Breast epithelium (tissue), 4 donors: ENCODE results near the gene CYP26A1. TPM values are rescaled to one million over a fixed set of nuclear protein-coding genes. Genes with fewer than 3 reads are reported as not detected.
A peak's percentile ranks its signal among the peaks of the same experiment; 100 is the strongest.

ENCODE experiments used
- DNase-seq, 2 donors: peaks; one replicate each; pipeline ENCODE4 v3.0.0-alpha.2; 2019; ENCODE audit warnings: low spot score in 2 of 2
- H3K27ac ChIP-seq, 2 donors: fragments of 200-600 bp; sonication (generic) in 1 of 2; one replicate each; pipeline ENCODE4 v1.5.1; 2016 to 2019; ENCODE audit warnings: mild to moderate bottlenecking in 1 of 2
- H3K27me3 ChIP-seq, 2 donors: fragments of 200-600 bp; sonication (generic) in 1 of 2; one replicate each; pipeline versions ENCODE4 v1.5.1 to v1.6.0; 2017 to 2019; ENCODE audit warnings: control low read depth in 1 of 2, mild to moderate bottlenecking in 1 of 2
- H3K36me3 ChIP-seq: fragments of 200-600 bp; one replicate; pipeline ENCODE4 v1.5.1; 2019
- H3K4me1 ChIP-seq, 2 donors: fragments of 200-600 bp; sonication (generic); one replicate each; pipeline ENCODE4 v1.5.1; 2016 to 2019; ENCODE audit warnings: control low read depth in 1 of 2
- H3K4me3 ChIP-seq, 3 donors: fragments of 200-600 bp; sonication (generic); 1 replicate in 2 of 3; 2 replicates in 1 of 3; pipeline ENCODE4 v1.5.1; 2016 to 2019; ENCODE audit warnings: mild to moderate bottlenecking in 3 of 3, moderate library complexity in 2 of 3
- H3K9me3 ChIP-seq, 2 donors: fragments of 200-600 bp; sonication (generic) in 1 of 2; one replicate each; pipeline ENCODE4 v1.5.1; 2016 to 2019; ENCODE audit warnings: control low read depth in 1 of 2
- POLR2A ChIP-seq: fragments of 450-650 bp; IDR thresholded peaks from one replicate; pipeline ENCODE4 v1.6.1; 2016; ENCODE audit warnings: antibody characterized with exemption, mild to moderate bottlenecking, moderate library complexity
- POLR2AphosphoS5 ChIP-seq, 3 donors: sonication (generic); formaldehyde crosslinking; IDR thresholded peaks; one replicate each; pipeline ENCODE4 v1.6.1; 2017; ENCODE audit warnings: antibody characterized with exemption in 3 of 3
- intact Hi-C: fragments of 100-400 bp; cut with DNase I; formaldehyde crosslinking; loops from one replicate; pipeline ENCODE4 v1.15.1; 2023; ENCODE audit warnings: low total_unique reads
- total RNA-seq, 3 donors: library from RNA; depleted of rRNA; stranded (reverse); fragments of >200 nt; gene quantifications; one replicate each; pipeline ENCODE4 v1.1.0, GENCODE V29; 2016
- TF ChIP-seq, protein P1 (sequence below), 3 donors: fragments of 450-650 bp; IDR thresholded peaks; one replicate each; pipeline ENCODE4 v1.5.1; 2016 to 2017; ENCODE audit warnings: antibody characterized with exemption in 3 of 3, mild to moderate bottlenecking in 3 of 3, moderate library complexity in 3 of 3

CYP26A1 gene
- total RNA-seq, 3 donors from 2014 or later = 0.33 to 2.3 TPM; not detected in 1

DNA sequence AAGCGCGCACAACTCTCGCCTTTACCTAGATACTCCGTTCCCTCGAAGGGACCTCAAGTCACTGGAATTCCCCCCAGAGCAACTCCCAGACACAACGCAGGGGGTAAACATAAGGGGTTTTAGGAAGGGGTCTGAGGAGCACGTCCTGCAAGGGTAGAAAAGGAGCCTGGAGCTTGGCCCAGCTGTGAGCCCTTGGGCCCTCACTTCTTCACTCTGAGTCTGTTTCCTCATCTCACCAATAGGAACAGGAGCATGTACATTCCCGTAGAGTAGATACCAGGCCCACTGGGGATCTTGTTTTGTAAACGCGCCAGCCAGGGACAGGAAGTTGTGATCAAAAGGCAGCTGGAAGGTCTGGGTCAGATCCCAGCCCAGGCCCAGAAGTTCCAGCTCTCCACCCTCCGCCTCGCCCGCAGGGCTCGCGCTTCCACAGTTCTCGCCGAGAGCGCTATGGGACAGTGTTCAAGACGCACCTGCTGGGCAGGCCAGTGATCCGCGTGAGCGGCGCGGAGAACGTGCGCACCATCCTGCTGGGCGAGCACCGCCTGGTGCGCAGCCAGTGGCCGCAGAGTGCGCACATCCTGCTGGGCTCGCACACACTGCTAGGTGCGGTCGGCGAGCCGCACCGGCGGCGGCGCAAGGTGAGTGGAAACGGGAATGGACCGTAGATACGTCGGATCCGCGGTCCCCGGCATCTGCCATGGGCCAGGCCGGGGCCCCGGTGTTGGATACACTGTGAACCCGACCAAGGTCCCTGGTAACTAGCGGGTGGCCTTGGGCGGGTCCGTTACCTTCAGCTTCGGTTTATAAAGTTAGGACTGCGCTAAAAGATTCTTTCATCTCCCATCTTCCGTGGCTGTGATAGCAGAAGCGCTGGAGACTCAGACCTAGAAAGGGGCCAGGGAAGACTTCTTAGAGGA, 11.8 kb upstream of the CYP26A1 start:
- H3K4me1 ChIP-seq = peaks cover 0 to 5% of the 10 kb centered on the region in 2 donors
- peak overlapping the region; percentile 27 to 58 (median 32) for H3K4me3 ChIP-seq
- no peaks in the 10 kb centered on the region for H3K9me3 ChIP-seq
- H3K27me3 ChIP-seq = peaks cover 3 to 67% of the 10 kb centered on the region in 2 donors
- H3K36me3 ChIP-seq = no peaks in the 10 kb centered on the region
- intact Hi-C loops = no loop called here
- DNase-seq = no peak
- no peak overlapping the region for H3K27ac ChIP-seq
- no peak for TF ChIP-seq POLR2A
- TF ChIP-seq POLR2AphosphoS5 (IDR thresholded peaks at IDR 0.05) = no peak

DNA sequence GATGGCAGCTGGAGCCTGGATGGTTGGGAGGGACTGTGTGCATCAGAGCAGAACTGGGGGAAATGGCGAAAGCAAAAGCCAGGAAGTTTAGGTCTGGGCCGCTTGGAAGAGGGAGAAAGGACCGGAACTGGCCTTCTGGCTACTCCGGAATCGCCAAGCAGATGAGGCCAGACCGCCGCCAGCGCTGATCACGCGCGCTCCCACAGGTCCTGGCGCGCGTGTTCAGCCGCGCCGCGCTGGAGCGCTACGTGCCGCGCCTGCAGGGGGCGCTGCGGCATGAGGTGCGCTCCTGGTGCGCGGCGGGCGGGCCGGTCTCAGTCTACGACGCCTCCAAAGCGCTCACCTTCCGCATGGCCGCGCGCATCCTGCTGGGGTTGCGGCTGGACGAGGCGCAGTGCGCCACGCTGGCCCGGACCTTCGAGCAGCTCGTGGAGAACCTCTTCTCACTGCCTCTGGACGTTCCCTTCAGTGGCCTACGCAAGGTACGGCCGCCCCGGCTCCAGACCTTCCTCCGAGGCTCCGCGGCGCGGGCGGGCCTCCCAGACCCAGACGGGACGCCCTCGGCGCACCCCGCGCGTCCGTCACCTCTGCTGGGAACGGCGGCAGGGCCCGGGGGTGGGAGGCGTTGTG, 11.1 kb upstream of the CYP26A1 start:
- H3K9me3 ChIP-seq = no peaks in the 10 kb centered on the region
- no peaks in the 10 kb centered on the region for H3K36me3 ChIP-seq
- no peak overlapping the region for H3K27ac ChIP-seq
- intact Hi-C loops = no loop called here
- H3K4me1 ChIP-seq = peaks cover 0 to 5% of the 10 kb centered on the region in 2 donors
- H3K27me3 ChIP-seq = peaks cover 3 to 74% of the 10 kb centered on the region in 2 donors
- TF ChIP-seq POLR2A = no peak
- TF ChIP-seq, protein P1, sequence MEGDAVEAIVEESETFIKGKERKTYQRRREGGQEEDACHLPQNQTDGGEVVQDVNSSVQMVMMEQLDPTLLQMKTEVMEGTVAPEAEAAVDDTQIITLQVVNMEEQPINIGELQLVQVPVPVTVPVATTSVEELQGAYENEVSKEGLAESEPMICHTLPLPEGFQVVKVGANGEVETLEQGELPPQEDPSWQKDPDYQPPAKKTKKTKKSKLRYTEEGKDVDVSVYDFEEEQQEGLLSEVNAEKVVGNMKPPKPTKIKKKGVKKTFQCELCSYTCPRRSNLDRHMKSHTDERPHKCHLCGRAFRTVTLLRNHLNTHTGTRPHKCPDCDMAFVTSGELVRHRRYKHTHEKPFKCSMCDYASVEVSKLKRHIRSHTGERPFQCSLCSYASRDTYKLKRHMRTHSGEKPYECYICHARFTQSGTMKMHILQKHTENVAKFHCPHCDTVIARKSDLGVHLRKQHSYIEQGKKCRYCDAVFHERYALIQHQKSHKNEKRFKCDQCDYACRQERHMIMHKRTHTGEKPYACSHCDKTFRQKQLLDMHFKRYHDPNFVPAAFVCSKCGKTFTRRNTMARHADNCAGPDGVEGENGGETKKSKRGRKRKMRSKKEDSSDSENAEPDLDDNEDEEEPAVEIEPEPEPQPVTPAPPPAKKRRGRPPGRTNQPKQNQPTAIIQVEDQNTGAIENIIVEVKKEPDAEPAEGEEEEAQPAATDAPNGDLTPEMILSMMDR (IDR thresholded peaks at IDR 0.05) = peak in 1 of 3 donors; percentile 25
- peak overlapping the region; percentile 27 to 58 (median 32) for H3K4me3 ChIP-seq
- DNase-seq = no peak

GRCh38 chr10:93063144-93063976, 10.3 kb upstream of the CYP26A1 start:
- H3K4me1 ChIP-seq = peaks cover 0 to 5% of the 10 kb centered on the region in 2 donors
- H3K36me3 ChIP-seq = no peaks in the 10 kb centered on the region
- H3K27ac ChIP-seq = no peak overlapping the region
- TF ChIP-seq POLR2A (no peak), POLR2AphosphoS5 (IDR thresholded peaks at IDR 0.05) (no peak)
- TF ChIP-seq, protein P1 (IDR thresholded peaks at IDR 0.05) = no peak
- no peak for DNase-seq
- H3K4me3 ChIP-seq = peak overlapping the region in 1 of 3 donors; percentile 58
- peaks cover 3 to 82% of the 10 kb centered on the region in 2 donors for H3K27me3 ChIP-seq
- no peaks in the 10 kb centered on the region for H3K9me3 ChIP-seq
- intact Hi-C loops = no loop called here

DNA sequence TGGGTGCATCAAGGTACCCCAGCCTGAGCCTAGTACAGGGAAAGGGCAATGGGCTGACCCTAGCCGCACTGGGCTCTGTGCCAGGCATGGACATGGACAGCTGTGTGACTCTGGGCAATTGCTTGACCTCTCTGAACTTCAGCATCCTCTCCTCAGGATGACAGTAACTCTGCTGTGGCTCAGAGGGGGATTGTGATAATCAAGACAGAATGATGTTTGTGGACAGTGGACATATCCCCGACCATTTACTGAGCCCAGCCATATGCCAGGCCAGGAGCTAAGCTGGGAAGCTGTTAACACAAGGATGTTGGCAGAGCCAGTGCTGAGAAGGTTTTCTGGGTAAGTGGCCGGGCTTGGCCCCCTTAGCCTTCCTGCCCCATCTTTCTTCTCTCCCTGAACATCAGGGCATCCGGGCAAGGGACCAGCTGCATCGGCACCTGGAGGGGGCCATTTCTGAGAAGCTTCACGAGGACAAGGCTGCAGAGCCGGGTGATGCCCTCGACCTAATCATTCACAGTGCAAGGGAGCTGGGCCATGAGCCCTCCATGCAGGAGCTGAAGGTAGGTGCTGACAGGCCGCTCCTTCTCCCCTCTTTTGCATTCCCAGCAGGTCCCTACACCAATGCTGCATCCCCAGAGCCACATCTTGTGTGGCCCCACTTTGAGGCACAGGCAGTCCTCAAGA, 9.6 kb upstream of the CYP26A1 start:
- peaks cover 0 to 5% of the 10 kb centered on the region in 2 donors for H3K4me1 ChIP-seq
- intact Hi-C loops = no loop called here
- H3K27ac ChIP-seq = no peak overlapping the region
- no peaks in the 10 kb centered on the region for H3K36me3 ChIP-seq
- H3K4me3 ChIP-seq = no peak overlapping the region
- DNase-seq = no peak
- H3K9me3 ChIP-seq = no peaks in the 10 kb centered on the region
- H3K27me3 ChIP-seq = peaks cover 3 to 89% of the 10 kb centered on the region in 2 donors
- no peak for TF ChIP-seq POLR2AphosphoS5 (IDR thresholded peaks at IDR 0.05)
- TF ChIP-seq, protein P1 (IDR thresholded peaks at IDR 0.05) = no peak
